Measurements from ENCODE around the gene KRT80. TPM values are rescaled to one million over a fixed set of nuclear protein-coding genes. Genes with fewer than 3 reads are reported as not detected.
"Not testable (repeated sequence)": the region's sequence is repeated elsewhere in the genome, so short reads cannot be mapped to it uniquely, and the experiment has no call there.

The KRT80 gene
- total RNA-seq (2014; rRNA removed; shearing (Covaris generic); ENCODE audit: low replicate concordance) = 31.6 and 33.0 TPM in 2 replicates

- peak; percentile 98 for DNase-seq (ENCODE audit: low read depth)
- in situ Hi-C loops (cut with HindIII; ENCODE audit: low pct_unique_long_range_greater_than_20kb, low sequenced_read_pairs) = no loop called here
These were observed at the start of gene KRT80 for GRCh38 chr12:52191841-52192791. KRT80 (minus strand) TSS chr12:52192014; CDS start chr12:52191902, 112 bp downstream.

- DNase-seq (ENCODE audit: low read depth) = peak; percentile 23
- in situ Hi-C loops (cut with HindIII; ENCODE audit: low pct_unique_long_range_greater_than_20kb, low sequenced_read_pairs) = no loop called here
These were observed 49.5 kb upstream of the KRT80 start for GRCh38 chr12:52241205-52241842.

- in situ Hi-C loops (cut with HindIII; ENCODE audit: low pct_unique_long_range_greater_than_20kb, low sequenced_read_pairs); DNase-seq (ENCODE audit: low read depth): not testable (repeated sequence)
These were observed 48.4 kb upstream of the KRT80 start for GRCh38 chr12:52240247-52240646.

GRCh38 chr12:52239767-52240166, 48.0 kb upstream of the KRT80 start:
- in situ Hi-C loops (cut with HindIII; ENCODE audit: low pct_unique_long_range_greater_than_20kb, low sequenced_read_pairs) = no loop called here
- no peak for DNase-seq (ENCODE audit: low read depth)

- DNase-seq (ENCODE audit: low read depth) = no peak
These were observed 47.3 kb upstream of the KRT80 start for GRCh38 chr12:52238916-52239646.

GRCh38 chr12:52238207-52238840, 46.5 kb upstream of the KRT80 start:
- in situ Hi-C loops (cut with HindIII; ENCODE audit: low pct_unique_long_range_greater_than_20kb, low sequenced_read_pairs) = no loop called here

More at GRCh38 chr12:52238916-52239646, 47.3 kb upstream of the KRT80 start:
- in situ Hi-C loops (cut with HindIII; ENCODE audit: low pct_unique_long_range_greater_than_20kb, low sequenced_read_pairs) = no loop called here

GRCh38 chr12:52236386-52237050, 44.7 kb upstream of the KRT80 start:
- in situ Hi-C loops (cut with HindIII; ENCODE audit: low pct_unique_long_range_greater_than_20kb, low sequenced_read_pairs) = no loop called here
- no peak for DNase-seq (ENCODE audit: low read depth)

More at GRCh38 chr12:52238207-52238840, 46.5 kb upstream of the KRT80 start:
- DNase-seq (ENCODE audit: low read depth) = no peak

GRCh38 chr12:52235822-52236361, 44.1 kb upstream of the KRT80 start:
- in situ Hi-C loops (cut with HindIII; ENCODE audit: low pct_unique_long_range_greater_than_20kb, low sequenced_read_pairs) = no loop called here
- DNase-seq (ENCODE audit: low read depth) = peak; percentile 31

- in situ Hi-C loops (cut with HindIII; ENCODE audit: low pct_unique_long_range_greater_than_20kb, low sequenced_read_pairs) = no loop called here
- no peak for DNase-seq (ENCODE audit: low read depth)
These were observed 43.4 kb upstream of the KRT80 start for GRCh38 chr12:52235001-52235764.

GRCh38 chr12:52234223-52234810, 42.5 kb upstream of the KRT80 start:
- in situ Hi-C loops (cut with HindIII; ENCODE audit: low pct_unique_long_range_greater_than_20kb, low sequenced_read_pairs) = no loop called here
- DNase-seq (ENCODE audit: low read depth) = no peak

- in situ Hi-C loops (cut with HindIII; ENCODE audit: low pct_unique_long_range_greater_than_20kb, low sequenced_read_pairs) = no loop called here
- DNase-seq (ENCODE audit: low read depth) = no peak
These were observed 41.8 kb upstream of the KRT80 start for GRCh38 chr12:52233462-52234207.

- DNase-seq (ENCODE audit: low read depth) = no peak
- in situ Hi-C loops (cut with HindIII; ENCODE audit: low pct_unique_long_range_greater_than_20kb, low sequenced_read_pairs) = no loop called here
These were observed 41.1 kb upstream of the KRT80 start, which contains the start of gene KRT7 for GRCh38 chr12:52232674-52233461. KRT7 (plus strand) TSS chr12:52233243; CDS start chr12:52233297, 54 bp downstream.

GRCh38 chr12:52232203-52232673, 40.4 kb upstream of the KRT80 start:
- DNase-seq (ENCODE audit: low read depth) = no peak
- in situ Hi-C loops (cut with HindIII; ENCODE audit: low pct_unique_long_range_greater_than_20kb, low sequenced_read_pairs) = no loop called here

GRCh38 chr12:52231305-52232202, 39.7 kb upstream of the KRT80 start:
- DNase-seq (ENCODE audit: low read depth) = no peak
- in situ Hi-C loops (cut with HindIII; ENCODE audit: low pct_unique_long_range_greater_than_20kb, low sequenced_read_pairs) = no loop called here

Measured in Caki2 (cell line).